Activated CD8-positive, alpha-beta memory T cell treated with anti-CD3 and anti-CD28 coated beads, Interleukin-2, amount 50 U/mL, for 24 hours (primary cell): ENCODE data around the gene GAL3ST2.
"Not testable (repeated sequence)": the region's sequence is repeated elsewhere in the genome, so short reads cannot be mapped to it uniquely, and the experiment has no call there.

Experiments used
- DNase-seq: peaks from one replicate; pipeline ENCODE4 v3.0.0-alpha.2; 2020; ENCODE audit errors: extremely low read depth

GAL3ST2 gene

GRCh38 chr2:241795021-241795999 is 18.7 kb downstream of the GAL3ST2 start:
- no peak for DNase-seq

GRCh38 chr2:241796209-241796608 is 19.6 kb downstream of the GAL3ST2 start:
- DNase-seq: no peak

- no peak for DNase-seq
Measured at GRCh38 chr2:241796610-241797138, 20.1 kb downstream of the GAL3ST2 start.

GRCh38 chr2:241797441-241798080 is 20.9 kb downstream of the GAL3ST2 start:
- no peak for DNase-seq

GRCh38 chr2:241798081-241798630 is 21.5 kb downstream of the GAL3ST2 start:
- DNase-seq: no peak

DNA sequence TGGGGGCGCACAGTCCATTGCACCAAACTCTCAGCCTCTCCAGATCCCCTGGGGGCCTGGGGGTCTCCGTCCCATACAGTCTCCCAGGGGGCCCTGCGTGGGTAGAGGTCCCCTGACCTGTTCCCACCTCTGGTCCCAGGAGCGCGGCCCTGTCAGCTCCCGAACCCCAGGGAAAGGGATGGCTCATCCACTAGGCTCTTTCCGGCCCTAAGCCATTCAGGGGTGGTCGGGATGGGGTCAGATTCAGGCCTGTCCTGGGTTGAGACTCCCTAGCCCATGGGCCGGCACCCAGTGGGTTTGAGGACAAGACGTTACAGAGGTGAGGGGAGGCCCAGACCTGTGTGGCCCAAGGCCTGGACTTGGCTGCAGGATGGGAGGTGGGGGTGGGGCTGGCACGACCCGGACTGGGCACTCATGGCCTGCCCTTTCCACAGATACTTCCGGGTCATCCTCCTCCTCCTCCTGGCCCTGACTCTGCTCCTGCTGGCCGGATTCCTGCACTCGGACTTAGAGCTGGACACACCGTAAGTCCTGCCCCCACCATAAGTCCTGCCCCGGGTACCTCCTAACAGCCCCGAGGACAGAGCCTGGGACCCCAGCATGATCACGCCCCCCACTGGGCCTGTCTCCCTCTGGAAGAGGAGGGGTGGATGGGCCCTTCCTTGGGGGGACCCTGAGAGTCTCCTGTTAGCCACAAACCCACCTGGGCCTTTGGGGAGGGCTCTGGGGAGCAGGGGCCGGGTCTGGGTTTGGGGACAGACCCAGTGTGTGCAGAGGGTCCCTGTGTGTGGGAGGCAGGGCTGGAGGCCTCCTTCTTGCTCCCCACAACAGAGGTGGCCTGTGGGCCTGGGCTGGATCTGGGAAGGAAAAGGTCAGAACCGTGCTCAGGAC is 22.3 kb downstream of the GAL3ST2 start:
- no peak for DNase-seq

DNA sequence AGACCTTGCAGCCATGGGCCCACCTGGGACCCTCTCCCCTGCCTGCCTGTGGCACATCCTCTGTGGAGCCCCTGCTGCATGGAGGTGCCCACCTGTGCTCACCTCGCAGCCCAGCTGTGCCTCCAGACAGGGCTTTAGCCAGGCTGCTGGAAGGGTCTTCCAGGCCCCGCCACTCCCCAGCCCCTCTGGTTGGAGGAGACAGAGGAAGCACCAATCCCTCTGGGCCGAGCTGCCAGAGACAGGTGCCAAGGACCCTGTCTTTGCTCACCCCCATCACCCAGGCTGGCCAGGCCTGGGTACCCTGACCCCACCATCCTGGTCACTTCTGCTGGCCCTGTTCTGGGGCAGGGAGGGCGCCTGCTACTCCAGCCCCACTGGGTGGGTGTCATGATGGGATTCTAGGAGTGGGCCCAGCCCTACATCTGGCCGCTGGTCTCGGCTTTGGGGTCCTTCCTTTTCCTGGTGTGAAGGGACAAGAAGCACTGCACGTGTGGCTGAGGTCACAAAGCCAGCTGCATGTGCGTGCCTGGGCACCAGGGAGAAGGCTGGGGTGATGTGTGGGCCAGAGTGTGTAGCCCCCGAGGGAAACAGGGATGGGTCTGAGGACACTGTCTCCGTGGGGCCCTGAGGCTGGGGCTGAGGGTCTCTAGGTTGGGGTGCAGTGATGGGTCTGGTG is 23.0 kb downstream of the GAL3ST2 start:
- no peak for DNase-seq

GRCh38 chr2:241800198-241800903 is 23.7 kb downstream of the GAL3ST2 start:
- not testable (repeated sequence) for DNase-seq

GRCh38 chr2:241801611-241802420 is 25.2 kb downstream of the GAL3ST2 start:
- no peak for DNase-seq

- no peak for DNase-seq
Measured at GRCh38 chr2:241802421-241803318, 26.0 kb downstream of the GAL3ST2 start.

- DNase-seq: no peak
Measured at GRCh38 chr2:241803387-241804325, 27.0 kb downstream of the GAL3ST2 start.

DNA sequence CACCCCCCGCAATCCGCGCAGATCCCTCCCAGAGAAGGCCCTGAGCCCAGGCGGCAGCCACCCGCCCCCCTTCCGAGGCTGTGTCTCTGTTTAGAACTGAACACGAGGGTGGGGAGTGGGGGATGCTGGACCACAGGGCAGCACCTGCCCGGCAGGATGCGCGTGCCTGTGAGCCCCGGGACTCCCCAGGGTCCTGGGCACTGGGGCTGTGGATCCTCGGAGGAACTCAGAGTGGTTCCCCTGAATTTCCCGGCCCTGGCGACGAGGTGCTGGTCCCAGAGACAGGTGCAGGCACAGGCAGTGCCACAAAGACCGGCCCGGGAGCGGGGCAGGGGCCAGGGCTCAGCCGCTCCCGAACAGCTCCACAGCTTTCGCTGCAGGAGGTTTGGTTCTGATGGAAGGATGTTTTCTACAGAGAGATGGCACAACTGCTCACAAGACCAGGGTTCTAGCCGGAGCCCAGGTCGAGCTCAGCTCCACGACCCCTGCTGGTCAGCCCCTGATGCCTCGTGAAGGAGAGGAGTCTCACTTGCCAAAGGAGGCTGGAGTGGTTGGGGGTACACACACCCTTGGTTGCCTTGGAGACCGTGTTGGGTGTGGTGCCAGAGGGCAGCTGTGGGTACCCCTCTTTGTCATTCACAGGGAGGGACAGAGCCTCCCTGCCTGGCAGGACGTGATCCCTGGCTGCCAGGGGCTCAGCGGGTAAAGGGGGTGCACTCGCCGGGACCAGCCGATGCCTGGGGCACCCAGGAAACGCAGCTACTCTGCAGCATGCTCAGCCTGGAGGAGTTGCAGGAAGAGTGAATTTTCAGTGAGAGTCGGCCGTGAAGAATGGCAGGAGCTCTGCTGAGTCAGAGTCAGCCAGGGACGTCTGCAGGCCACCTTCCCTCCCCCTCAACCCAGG is 28.0 kb downstream of the GAL3ST2 start:
- DNase-seq: no peak

GRCh38 chr2:241806217-241806616 is 29.6 kb downstream of the GAL3ST2 start:
- not testable (repeated sequence) for DNase-seq

GRCh38 chr2:241808051-241808720 is 31.6 kb downstream of the GAL3ST2 start:
- DNase-seq: no peak

- DNase-seq: no peak
Measured at GRCh38 chr2:241808721-241809382, 32.2 kb downstream of the GAL3ST2 start, which contains the start of gene NEU4. Gene NEU4, plus strand, starts transcription at chr2:241809193. Its CDS starts 5,292 bp downstream, at chr2:241814485.
